PFSK-1 (cell line): ENCODE results near the gene CYP3A5.

Experiments
- FOXP2 ChIP-seq: optimal IDR thresholded peaks from 2 replicates; pipeline ENCODE3; 2011; ENCODE audit warnings: borderline replicate concordance, control low read depth, inconsistent platforms; ENCODE audit not compliant: insufficient read depth; ENCODE audit errors: extremely low read length, extremely low read depth
- POLR2AphosphoS5 ChIP-seq: IDR thresholded peaks from 2 replicates; pipeline ENCODE4 v1.6.1; 2012; ENCODE audit warnings: low read depth, mild to moderate bottlenecking, control low read depth, low read length, moderate library complexity
- SIN3A ChIP-seq: IDR thresholded peaks from 2 replicates; pipeline ENCODE4 v1.6.1; 2012; ENCODE audit warnings: mild to moderate bottlenecking, low read length, moderate library complexity, borderline replicate concordance; ENCODE audit not compliant: insufficient read depth
- TAF1 ChIP-seq: IDR thresholded peaks from 2 replicates; pipeline ENCODE4 v1.6.1; 2012; ENCODE audit warnings: low read length, control low read depth, borderline replicate concordance; ENCODE audit not compliant: insufficient read depth
- TF ChIP-seq, protein P1 (sequence below), 2 experiments: IDR thresholded peaks; 2 replicates each; pipeline versions ENCODE4 v1.6.1 to v1.8.0; 2011 to 2012; ENCODE audit warnings: low read depth in 2 of 2, low read length in 2 of 2, control low read depth in 1 of 2, inconsistent platforms in 1 of 2, mild to moderate bottlenecking in 1 of 2, moderate library complexity in 1 of 2; ENCODE audit not compliant: insufficient read depth in 1 of 2

Gene CYP3A5

DNA sequence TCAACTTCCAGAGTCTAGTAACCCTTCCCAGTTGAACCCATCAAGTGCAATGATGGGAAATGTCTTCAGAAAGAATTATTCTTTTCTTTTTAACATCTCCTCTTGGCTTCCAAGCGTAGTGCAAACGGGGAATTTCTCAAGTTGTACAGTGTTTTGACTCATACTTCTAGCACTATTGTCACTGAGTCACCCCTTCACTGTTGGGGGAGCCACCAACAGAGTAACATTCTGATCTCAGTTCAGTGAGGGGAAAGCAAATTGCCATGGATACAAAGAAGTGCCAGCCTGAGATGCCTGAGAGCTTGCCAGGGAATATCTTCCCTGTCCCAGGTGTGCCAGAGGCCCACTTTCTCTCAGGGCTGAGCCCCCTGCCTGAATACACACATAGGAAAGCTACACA is 31.0 kb downstream of the CYP3A5 start:
- TF ChIP-seq SIN3A: no peak
- TF ChIP-seq FOXP2: no peak
- TF ChIP-seq, protein P1, sequence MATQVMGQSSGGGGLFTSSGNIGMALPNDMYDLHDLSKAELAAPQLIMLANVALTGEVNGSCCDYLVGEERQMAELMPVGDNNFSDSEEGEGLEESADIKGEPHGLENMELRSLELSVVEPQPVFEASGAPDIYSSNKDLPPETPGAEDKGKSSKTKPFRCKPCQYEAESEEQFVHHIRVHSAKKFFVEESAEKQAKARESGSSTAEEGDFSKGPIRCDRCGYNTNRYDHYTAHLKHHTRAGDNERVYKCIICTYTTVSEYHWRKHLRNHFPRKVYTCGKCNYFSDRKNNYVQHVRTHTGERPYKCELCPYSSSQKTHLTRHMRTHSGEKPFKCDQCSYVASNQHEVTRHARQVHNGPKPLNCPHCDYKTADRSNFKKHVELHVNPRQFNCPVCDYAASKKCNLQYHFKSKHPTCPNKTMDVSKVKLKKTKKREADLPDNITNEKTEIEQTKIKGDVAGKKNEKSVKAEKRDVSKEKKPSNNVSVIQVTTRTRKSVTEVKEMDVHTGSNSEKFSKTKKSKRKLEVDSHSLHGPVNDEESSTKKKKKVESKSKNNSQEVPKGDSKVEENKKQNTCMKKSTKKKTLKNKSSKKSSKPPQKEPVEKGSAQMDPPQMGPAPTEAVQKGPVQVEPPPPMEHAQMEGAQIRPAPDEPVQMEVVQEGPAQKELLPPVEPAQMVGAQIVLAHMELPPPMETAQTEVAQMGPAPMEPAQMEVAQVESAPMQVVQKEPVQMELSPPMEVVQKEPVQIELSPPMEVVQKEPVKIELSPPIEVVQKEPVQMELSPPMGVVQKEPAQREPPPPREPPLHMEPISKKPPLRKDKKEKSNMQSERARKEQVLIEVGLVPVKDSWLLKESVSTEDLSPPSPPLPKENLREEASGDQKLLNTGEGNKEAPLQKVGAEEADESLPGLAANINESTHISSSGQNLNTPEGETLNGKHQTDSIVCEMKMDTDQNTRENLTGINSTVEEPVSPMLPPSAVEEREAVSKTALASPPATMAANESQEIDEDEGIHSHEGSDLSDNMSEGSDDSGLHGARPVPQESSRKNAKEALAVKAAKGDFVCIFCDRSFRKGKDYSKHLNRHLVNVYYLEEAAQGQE (IDR thresholded peaks at IDR 0.05; ENCODE audit: insufficient read depth in 1 of 2, low read depth in 2 of 2, low read length in 2 of 2): no peak
- no peak for TF ChIP-seq TAF1
- TF ChIP-seq POLR2AphosphoS5: no peak

DNA sequence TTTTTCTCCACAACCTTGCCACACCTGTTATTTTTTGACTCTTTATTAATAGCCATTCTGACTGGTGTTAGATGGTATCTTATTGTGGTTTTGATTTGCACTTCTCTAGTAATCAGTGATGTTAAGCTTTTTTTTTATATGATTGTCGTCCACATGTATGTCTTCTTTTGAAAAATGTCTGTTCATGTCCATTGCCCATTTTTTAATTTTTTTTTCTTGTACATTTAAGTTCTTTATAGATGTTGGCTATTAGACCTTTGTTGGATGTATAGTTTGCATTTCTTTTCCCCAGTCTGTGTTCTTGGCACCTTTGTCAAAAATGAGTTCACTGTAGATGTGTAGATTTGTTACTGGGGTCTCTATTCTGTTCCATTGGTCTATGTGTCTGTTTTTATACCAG is 34.2 kb downstream of the CYP3A5 start:
- no peak for TF ChIP-seq POLR2AphosphoS5
- TF ChIP-seq, protein P1 (IDR thresholded peaks at IDR 0.05; ENCODE audit: insufficient read depth in 1 of 2, low read depth in 2 of 2, low read length in 2 of 2): no peak
- no peak for TF ChIP-seq SIN3A
- no peak for TF ChIP-seq TAF1
- TF ChIP-seq FOXP2: no peak

DNA sequence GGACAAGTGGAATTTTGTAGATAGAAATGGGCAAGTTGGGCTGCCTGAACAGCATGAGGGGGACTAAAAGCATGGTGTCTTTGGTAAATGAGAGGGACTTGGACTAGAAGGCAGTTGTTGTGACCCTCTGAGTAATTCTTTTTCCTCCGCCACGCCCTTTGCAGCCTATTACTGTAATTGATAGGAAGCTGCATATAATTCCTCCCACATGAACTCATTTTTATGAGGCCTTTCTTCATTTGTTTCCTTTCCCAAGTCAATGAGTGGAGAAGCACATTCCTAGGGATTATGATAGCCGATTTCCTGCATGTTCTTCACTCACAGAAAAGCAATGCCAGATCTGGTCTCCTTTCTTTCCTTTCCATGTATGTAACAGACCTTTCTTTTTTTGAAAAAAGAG is 35.4 kb downstream of the CYP3A5 start:
- TF ChIP-seq, protein P1 (IDR thresholded peaks at IDR 0.05; ENCODE audit: insufficient read depth in 1 of 2, low read depth in 2 of 2, low read length in 2 of 2): no peak
- TF ChIP-seq POLR2AphosphoS5 (no peak), SIN3A (no peak), FOXP2 (no peak), TAF1 (no peak)

DNA sequence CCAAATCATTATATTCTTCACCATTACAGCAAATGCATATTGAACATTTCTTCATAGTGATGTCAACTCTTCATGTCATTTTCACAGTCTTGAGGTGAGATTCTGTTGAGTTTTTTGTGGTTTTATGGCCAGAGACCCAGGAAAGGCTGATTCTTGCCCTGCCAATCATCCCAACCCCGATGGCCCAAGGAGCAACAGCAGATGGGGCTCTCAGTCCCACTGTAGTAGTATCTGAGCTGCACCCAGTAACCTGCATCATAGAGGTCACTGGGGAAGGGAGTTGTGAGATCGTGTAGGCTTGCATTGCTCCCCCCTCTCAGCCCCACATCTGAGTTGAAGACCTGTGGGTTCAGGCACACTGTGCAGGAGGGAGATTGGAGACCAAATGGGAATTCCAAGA is 36.3 kb downstream of the CYP3A5 start:
- TF ChIP-seq, protein P1 (IDR thresholded peaks at IDR 0.05; ENCODE audit: insufficient read depth in 1 of 2, low read depth in 2 of 2, low read length in 2 of 2): no peak
- no peak for TF ChIP-seq FOXP2
- no peak for TF ChIP-seq POLR2AphosphoS5
- no peak for TF ChIP-seq SIN3A
- TF ChIP-seq TAF1: no peak

DNA sequence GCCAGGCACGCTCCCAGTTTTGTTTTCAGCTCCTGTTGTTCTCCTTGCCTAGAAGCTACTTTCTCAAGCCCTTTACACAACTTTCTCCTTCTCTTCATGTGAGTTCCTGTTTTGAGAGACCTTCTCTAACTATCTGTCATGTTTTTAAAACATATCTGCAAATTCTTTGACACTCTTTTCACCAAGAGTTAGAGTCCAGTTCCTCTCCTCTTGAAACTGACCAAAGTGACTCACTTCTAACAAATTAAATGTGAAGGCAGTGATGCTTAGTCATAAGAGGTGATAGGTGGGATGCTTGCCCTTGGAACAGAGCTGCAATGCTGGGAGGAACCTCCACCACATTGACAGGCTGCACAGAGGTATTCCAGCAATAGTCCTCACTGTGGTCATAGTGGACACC is 37.8 kb downstream of the CYP3A5 start:
- TF ChIP-seq, protein P1 (IDR thresholded peaks at IDR 0.05; ENCODE audit: insufficient read depth in 1 of 2, low read depth in 2 of 2, low read length in 2 of 2): no peak
- TF ChIP-seq SIN3A: no peak
